Measurements from ENCODE around the gene ZNF75A.

Gene ZNF75A

DNA sequence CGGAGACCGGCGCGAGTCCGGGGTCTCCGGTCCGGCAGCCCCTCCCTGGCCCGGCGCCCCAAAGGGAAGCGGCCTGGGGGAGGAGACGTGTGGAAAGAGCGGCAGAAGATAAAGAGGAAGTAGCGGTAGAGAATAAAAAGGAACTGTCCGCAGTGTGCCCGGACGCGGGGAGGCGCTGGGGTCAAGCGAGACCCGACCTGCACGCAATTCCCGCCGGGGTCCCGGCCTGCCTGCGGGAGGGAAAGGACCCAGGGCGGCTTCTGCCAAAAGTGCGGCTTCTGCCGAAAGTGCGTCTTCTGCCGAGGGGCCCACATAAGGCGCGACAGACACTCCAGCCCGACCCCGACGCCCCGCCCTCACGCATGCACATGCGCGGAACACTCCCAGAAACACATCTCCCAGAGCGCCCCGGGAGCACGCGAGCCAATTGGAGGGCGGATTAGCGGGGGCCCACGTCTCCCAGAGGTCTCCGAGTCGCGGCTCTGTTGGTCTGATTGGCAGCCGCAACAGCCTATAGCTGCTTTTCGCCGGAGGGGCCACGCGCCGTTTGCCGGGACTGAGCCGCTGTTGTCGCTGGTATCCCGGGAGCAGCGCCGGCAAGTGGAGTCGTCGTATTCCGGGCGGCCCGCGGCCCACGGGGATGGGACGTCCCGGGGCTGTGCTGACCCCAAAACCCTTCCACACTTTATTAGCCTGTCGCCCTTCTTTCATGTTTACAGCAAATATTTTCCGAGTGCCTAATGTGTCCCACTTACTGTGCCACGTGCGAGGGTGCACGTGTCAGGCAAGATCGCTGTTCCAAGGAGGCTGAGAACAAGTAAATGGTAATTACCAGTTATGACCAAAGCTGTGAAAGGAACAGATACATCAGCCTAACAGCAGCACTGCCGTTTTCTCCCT lies 40.9 kb upstream of the ZNF75A start (continued):
- peak; percentile 28; the same call in 1 of the 2 replicates for TF ChIP-seq ZSCAN30 (tag by site-specific recombination; IDR thresholded peaks at IDR 0.05)
- TF ChIP-seq YY1 (tag by site-specific recombination; IDR thresholded peaks at IDR 0.05), result no peak

DNA sequence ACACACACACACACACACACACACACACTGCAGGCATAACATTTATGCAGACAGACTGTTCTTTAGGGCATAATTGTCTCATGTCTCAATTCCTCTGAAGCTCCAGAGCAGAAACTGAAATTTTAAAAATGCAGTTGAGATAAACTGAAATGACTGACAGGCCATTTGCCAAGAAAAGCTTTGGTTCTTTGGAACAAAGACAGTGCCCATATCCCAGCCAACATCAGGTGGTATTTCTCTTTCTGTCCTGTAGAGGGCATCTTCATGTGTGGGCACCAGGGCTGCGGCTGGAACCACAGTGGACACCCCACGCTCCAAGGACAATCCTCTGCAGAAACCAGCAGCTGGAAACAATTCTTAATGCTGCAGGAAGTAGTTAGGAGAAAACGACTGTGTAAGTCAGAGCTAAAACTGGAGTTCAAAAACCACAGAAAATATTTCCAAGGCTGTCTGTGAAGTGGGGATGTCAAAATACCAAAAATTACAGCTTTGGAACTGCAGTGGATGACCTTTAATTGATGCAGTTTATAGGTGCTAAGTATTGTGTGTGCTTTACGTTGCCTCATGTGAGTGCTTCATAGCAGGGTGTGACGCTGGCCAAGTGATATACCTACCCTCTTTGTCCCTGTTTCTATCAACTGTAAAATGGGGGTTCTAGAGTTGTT lies 38.3 kb upstream of the ZNF75A start:
- Histone ChIP-seq H3K9me3 (ENCODE audit: control insufficient read depth, insufficient read depth, low read depth, low read length) (no peaks in the 10 kb centered on the region), H3K4me3 (ENCODE audit: low read depth, low read length) (no peak overlapping the region), H3K27ac (ENCODE audit: extremely low read depth, low read depth, low read length) (no peak overlapping the region), H3K36me3 (ENCODE audit: control insufficient read depth in 2 of 2, insufficient read depth in 1 of 2, low read length in 2 of 2) (no peaks in the 10 kb centered on the region), H3K4me1 (ENCODE audit: control insufficient read depth, insufficient read depth, low read length) (no peaks in the 10 kb centered on the region)
- ChIA-PET POLR2A (interaction anchor here (1.0 to 2.8 kb wide), 3 partner anchors 16 to 95 kb away, joined by 3 to 16 read pairs (median 3); partner anchors contain the start of gene ZNF263), CTCF (interaction anchor here (0.6 to 3.0 kb wide), 18 partner anchors 10 to 564 kb away, joined by 3 to 35 read pairs (median 4); partner anchors contain the start of genes MEFV, ZNF200 and ZNF263)
- TF ChIP-seq SCRT2 (tag by site-specific recombination; IDR thresholded peaks at IDR 0.05) (no peak), ZFP41 (tag by site-specific recombination; IDR thresholded peaks at IDR 0.05; ENCODE audit: borderline replicate concordance) (no peak), SCRT1 (tag by site-specific recombination; IDR thresholded peaks at IDR 0.05; ENCODE audit: borderline replicate concordance) (no peak), ZNF654 (tag by site-specific recombination; IDR thresholded peaks at IDR 0.05; ENCODE audit: low read depth) (peak; percentile 12; the same call in 1 of the 2 replicates), ZBTB7A (tag by site-specific recombination; IDR thresholded peaks at IDR 0.05; ENCODE audit: low read depth) (no peak), EGR2 (tag by site-specific recombination; IDR thresholded peaks at IDR 0.05; ENCODE audit: low read depth) (0 out of 2 replicates have a peak, but pooled peaks have one; percentile 4), ZNF114 (tag by site-specific recombination; IDR thresholded peaks at IDR 0.05) (no peak), ZNF2 (tag by site-specific recombination; IDR thresholded peaks at IDR 0.05) (peak; percentile 94), ZNF561 (tag by site-specific recombination; IDR thresholded peaks at IDR 0.05; ENCODE audit: borderline replicate concordance) (no peak), ZNF138 (tag by site-specific recombination; IDR thresholded peaks at IDR 0.05; ENCODE audit: borderline replicate concordance) (no peak), OVOL3 (tag by site-specific recombination; IDR thresholded peaks at IDR 0.05) (no peak)
- TF ChIP-seq, protein P1, sequence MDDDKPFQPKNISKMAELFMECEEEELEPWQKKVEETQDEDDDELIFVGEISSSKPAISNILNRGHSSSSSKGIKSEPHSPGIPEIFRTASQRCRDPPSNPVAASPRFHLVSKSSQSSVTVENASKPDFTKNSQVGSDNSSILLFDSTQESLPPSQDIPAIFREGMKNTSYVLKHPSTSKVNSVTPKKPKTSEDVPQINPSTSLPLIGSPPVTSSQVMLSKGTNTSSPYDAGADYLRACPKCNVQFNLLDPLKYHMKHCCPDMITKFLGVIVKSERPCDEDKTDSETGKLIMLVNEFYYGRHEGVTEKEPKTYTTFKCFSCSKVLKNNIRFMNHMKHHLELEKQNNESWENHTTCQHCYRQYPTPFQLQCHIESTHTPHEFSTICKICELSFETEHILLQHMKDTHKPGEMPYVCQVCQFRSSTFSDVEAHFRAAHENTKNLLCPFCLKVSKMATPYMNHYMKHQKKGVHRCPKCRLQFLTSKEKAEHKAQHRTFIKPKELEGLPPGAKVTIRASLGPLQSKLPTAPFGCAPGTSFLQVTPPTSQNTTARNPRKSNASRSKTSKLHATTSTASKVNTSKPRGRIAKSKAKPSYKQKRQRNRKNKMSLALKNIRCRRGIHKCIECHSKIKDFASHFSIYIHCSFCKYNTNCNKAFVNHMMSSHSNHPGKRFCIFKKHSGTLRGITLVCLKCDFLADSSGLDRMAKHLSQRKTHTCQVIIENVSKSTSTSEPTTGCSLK (tag by site-specific recombination; IDR thresholded peaks at IDR 0.05), result no peak
- TF ChIP-seq, protein P2, sequence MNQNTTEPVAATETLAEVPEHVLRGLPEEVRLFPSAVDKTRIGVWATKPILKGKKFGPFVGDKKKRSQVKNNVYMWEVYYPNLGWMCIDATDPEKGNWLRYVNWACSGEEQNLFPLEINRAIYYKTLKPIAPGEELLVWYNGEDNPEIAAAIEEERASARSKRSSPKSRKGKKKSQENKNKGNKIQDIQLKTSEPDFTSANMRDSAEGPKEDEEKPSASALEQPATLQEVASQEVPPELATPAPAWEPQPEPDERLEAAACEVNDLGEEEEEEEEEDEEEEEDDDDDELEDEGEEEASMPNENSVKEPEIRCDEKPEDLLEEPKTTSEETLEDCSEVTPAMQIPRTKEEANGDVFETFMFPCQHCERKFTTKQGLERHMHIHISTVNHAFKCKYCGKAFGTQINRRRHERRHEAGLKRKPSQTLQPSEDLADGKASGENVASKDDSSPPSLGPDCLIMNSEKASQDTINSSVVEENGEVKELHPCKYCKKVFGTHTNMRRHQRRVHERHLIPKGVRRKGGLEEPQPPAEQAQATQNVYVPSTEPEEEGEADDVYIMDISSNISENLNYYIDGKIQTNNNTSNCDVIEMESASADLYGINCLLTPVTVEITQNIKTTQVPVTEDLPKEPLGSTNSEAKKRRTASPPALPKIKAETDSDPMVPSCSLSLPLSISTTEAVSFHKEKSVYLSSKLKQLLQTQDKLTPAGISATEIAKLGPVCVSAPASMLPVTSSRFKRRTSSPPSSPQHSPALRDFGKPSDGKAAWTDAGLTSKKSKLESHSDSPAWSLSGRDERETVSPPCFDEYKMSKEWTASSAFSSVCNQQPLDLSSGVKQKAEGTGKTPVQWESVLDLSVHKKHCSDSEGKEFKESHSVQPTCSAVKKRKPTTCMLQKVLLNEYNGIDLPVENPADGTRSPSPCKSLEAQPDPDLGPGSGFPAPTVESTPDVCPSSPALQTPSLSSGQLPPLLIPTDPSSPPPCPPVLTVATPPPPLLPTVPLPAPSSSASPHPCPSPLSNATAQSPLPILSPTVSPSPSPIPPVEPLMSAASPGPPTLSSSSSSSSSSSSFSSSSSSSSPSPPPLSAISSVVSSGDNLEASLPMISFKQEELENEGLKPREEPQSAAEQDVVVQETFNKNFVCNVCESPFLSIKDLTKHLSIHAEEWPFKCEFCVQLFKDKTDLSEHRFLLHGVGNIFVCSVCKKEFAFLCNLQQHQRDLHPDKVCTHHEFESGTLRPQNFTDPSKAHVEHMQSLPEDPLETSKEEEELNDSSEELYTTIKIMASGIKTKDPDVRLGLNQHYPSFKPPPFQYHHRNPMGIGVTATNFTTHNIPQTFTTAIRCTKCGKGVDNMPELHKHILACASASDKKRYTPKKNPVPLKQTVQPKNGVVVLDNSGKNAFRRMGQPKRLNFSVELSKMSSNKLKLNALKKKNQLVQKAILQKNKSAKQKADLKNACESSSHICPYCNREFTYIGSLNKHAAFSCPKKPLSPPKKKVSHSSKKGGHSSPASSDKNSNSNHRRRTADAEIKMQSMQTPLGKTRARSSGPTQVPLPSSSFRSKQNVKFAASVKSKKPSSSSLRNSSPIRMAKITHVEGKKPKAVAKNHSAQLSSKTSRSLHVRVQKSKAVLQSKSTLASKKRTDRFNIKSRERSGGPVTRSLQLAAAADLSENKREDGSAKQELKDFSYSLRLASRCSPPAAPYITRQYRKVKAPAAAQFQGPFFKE (tag by site-specific recombination; IDR thresholded peaks at IDR 0.05; ENCODE audit: borderline replicate concordance), result no peak
- TF ChIP-seq, protein P3, sequence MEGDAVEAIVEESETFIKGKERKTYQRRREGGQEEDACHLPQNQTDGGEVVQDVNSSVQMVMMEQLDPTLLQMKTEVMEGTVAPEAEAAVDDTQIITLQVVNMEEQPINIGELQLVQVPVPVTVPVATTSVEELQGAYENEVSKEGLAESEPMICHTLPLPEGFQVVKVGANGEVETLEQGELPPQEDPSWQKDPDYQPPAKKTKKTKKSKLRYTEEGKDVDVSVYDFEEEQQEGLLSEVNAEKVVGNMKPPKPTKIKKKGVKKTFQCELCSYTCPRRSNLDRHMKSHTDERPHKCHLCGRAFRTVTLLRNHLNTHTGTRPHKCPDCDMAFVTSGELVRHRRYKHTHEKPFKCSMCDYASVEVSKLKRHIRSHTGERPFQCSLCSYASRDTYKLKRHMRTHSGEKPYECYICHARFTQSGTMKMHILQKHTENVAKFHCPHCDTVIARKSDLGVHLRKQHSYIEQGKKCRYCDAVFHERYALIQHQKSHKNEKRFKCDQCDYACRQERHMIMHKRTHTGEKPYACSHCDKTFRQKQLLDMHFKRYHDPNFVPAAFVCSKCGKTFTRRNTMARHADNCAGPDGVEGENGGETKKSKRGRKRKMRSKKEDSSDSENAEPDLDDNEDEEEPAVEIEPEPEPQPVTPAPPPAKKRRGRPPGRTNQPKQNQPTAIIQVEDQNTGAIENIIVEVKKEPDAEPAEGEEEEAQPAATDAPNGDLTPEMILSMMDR (tag by site-specific recombination; IDR thresholded peaks at IDR 0.05), result peak; percentile 54; the same call in 1 of the 2 replicates
- TF ChIP-seq, protein P4, sequence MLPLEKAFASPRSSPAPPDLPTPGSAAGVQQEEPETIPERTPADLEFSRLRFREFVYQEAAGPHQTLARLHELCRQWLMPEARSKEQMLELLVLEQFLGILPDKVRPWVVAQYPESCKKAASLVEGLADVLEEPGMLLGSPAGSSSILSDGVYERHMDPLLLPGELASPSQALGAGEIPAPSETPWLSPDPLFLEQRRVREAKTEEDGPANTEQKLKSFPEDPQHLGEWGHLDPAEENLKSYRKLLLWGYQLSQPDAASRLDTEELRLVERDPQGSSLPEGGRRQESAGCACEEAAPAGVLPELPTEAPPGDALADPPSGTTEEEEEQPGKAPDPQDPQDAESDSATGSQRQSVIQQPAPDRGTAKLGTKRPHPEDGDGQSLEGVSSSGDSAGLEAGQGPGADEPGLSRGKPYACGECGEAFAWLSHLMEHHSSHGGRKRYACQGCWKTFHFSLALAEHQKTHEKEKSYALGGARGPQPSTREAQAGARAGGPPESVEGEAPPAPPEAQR (tag by site-specific recombination; IDR thresholded peaks at IDR 0.05), result no peak
- TF ChIP-seq, protein P5, sequence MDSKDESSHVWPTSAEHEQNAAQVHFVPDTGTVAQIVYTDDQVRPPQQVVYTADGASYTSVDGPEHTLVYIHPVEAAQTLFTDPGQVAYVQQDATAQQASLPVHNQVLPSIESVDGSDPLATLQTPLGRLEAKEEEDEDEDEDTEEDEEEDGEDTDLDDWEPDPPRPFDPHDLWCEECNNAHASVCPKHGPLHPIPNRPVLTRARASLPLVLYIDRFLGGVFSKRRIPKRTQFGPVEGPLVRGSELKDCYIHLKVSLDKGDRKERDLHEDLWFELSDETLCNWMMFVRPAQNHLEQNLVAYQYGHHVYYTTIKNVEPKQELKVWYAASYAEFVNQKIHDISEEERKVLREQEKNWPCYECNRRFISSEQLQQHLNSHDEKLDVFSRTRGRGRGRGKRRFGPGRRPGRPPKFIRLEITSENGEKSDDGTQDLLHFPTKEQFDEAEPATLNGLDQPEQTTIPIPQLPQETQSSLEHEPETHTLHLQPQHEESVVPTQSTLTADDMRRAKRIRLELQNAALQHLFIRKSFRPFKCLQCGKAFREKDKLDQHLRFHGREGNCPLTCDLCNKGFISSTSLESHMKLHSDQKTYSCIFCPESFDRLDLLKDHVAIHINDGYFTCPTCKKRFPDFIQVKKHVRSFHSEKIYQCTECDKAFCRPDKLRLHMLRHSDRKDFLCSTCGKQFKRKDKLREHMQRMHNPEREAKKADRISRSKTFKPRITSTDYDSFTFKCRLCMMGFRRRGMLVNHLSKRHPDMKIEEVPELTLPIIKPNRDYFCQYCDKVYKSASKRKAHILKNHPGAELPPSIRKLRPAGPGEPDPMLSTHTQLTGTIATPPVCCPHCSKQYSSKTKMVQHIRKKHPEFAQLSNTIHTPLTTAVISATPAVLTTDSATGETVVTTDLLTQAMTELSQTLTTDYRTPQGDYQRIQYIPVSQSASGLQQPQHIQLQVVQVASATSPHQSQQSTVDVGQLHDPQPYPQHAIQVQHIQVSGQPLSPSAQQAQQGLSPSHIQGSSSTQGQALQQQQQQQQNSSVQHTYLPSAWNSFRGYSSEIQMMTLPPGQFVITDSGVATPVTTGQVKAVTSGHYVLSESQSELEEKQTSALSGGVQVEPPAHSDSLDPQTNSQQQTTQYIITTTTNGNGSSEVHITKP (tag by site-specific recombination; IDR thresholded peaks at IDR 0.05), result no peak

All from HEK293 (cell line).